Hematopoietic multipotent progenitor cell treated with erythropoietin and hydrocortisone succinate and interleukin-3 and kit ligand, for 4 days (in vitro differentiated cells): ENCODE measurements around the gene SLC7A14.
A peak's percentile ranks its signal among the peaks of the same experiment; 100 is the strongest.

Experiments used
- DNase-seq: peaks from one replicate; pipeline ENCODE4 v3.0.0-alpha.2; 2015

SLC7A14 gene

DNA sequence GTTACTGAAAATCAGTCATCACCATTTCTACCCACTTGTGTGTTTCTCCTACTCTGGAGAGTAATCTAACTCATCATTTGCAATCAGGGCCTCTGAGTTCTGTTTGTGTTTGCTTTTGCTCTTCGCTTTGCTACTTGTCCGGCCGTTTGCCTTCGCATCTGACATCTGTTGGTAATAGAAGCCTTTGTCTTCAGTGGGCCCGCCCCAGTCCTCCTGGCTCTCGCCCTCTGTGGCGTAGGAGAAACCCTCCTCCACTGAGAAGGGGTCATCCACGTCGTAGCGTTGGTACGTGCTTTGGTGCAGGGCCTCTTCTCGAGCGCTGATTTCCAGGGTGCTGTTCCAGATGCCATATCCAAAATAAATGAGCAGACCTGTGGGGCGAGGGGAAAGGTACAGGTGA is 118.9 kb downstream of the SLC7A14 start:
- no peak for DNase-seq

DNA sequence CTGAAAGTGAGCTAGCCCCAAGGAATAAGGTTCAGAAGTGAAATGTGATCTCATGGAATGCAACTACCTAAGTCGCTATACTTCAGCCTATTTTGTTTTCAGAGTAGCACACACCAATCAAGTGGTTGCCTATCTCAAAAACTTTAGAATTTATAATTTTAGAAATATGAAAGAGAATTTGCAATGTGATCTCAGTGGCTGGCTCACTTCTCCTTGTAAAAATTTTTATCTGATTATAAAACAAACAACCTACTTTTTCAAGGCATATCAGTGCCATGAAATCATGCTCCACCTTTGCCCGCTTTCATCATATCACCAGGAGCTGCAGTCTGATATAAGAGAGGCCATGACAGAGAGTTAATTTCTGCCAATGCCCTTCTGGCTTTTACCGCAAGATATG is 119.9 kb downstream of the SLC7A14 start:
- no peak for DNase-seq

DNA sequence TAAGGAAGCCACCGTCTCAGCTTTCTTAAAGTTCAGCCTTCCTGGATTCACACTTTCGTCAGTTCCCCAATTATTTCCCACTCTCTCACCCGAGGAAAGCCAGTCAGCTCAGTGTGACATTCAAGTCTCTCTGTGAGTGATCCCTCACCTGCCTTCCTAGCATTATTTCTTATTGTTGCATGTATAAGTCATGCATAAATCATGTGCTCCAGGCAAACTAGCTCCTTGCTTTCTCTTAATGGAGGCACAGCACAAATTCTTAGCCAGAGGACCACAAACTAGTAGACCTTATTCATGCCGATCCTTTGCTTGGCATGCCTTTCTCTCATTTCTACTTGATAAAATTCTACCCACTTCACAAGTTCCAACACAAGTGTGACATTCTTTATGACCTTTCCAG is 122.9 kb downstream of the SLC7A14 start:
- no peak for DNase-seq

DNA sequence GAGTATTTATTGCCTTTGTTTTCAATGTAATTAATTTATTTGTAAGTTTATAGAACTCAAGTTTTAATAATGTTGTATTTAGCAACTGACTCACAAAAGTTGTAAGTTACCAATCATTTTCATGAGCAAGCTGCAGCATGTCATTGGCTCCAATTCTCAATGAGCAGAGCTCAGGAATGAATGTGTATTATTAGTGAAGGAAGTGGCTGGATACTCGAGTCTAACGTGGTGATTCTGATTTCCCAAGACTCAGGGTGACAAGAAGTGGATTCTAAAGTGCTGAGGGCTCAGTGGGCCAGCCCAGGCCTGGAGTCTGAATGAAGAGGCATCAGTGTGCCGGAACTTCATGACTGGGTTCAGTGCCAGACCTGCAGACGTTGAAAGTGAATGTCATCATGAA is 127.6 kb downstream of the SLC7A14 start:
- no peak for DNase-seq

- no peak for DNase-seq
Measured at GRCh38 chr3:170454509-170454908, 131.4 kb downstream of the SLC7A14 start.

DNA sequence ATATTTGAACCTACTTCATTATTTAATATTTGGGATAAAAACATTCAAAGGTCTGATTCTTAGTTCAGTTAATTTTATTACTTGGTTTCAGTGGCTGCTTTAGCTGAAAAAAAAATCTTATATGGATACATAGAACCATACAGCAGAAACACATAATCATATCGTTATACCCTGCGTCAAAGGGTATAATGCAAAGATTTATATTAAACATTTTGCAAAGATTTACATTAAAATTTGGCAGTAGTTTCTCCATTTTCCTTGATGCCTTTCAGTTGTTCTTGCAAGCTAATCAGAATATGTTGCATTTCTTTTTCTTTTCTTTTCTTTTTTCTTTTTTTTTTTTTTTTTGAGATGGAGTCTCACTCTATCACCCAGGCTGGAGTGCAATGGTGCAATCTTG is 135.8 kb downstream of the SLC7A14 start:
- no peak for DNase-seq

GRCh38 chr3:170448584-170448983 is 137.3 kb downstream of the SLC7A14 start:
- DNase-seq: no peak

DNA sequence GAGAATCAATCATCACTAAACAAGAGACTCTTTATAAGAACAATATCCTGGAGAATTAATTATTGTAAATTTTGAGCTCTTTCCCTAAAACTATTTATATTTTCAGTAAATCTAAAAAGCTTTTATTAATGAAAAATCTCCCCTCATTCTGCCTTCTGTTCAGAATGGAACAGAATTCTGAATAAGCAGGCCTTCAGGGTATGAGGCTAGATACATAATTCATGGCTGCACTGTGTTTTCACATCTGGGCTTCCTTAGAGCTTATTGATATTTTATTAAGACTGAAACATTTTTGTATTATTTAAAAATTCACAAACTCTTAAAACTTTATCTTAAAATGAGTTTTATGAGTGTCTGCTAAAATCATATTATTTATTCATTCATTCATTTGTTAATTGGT is 142.4 kb downstream of the SLC7A14 start:
- no peak for DNase-seq

GRCh38 chr3:170442947-170443346 is 142.9 kb downstream of the SLC7A14 start:
- DNase-seq: no peak

GRCh38 chr3:170441412-170441811 is 144.5 kb downstream of the SLC7A14 start:
- DNase-seq: no peak

GRCh38 chr3:170440344-170440743 is 145.5 kb downstream of the SLC7A14 start:
- no peak for DNase-seq

- no peak for DNase-seq
Measured at GRCh38 chr3:170438836-170439235, 147.0 kb downstream of the SLC7A14 start.

DNA sequence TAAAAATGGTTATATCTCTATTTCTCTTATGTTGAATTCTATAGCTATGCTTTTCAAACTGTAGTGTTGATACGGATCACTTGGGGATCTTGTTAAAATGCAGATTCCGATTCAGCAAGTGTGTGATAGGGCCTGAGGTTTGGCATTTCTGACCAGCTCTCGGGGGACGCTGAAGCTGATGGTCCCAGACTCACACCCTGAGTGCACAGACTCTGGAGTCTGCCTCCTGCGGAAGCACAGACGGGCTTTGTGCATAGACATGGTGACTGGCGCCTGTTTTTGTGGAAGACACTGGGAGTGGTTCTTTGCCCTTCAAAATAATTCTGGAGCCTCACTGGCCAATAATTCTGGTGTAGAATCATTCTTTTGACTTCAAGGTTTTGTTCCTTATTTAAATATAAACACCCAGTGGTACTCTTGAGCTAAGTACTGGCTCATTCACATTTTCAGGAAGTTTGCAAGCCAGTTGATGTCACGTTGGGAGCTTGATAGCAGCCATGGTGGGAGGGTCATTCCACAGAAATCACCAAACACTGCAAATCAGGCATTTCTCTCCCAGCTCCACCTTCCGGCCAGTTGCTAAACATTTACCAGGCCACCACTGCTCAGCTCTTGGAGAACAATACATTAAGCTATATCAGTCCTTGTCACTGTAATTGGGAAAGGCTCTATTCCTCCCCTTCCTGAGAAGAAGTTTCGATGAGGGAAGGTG is 148.0 kb downstream of the SLC7A14 start:
- no peak for DNase-seq

DNA sequence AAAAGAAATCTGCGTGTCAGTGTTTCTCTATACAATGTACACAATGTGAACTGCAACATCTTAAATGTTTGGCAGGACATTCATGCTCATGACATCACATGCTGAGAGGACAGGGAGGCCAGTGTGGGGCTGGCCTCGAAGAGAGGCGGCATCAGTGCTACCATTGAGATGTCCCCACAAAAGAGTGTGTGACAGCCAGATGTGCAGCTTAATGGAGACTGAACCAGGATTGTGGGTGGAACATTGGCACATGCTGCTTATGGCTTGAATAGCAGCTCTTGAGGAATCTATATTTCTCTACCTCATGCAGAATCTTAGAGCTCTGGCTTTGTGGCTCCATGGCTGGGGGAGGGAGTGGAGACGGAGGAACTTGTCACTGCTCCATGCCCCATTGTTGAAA is 148.7 kb downstream of the SLC7A14 start:
- DNase-seq: no peak

GRCh38 chr3:170436697-170437096 is 149.2 kb downstream of the SLC7A14 start:
- DNase-seq: no peak

DNA sequence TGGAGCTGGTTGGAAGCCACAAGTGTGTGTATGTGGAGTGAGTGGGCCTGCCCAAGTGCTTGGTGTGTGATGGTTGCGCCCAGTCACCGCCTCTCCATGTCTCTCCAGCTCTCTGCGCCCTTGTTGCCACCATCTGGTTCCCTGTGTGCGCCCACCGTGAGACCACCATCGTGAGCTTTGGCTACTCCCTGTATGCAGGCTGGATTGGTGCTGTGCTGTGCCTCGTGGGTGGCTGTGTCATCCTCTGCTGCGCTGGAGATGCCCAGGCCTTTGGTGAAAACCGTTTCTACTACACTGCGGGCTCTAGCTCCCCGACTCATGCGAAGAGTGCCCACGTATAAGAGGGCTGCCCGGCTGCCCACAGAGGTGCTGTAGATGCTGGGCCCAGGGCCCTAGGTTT is 153.5 kb downstream of the SLC7A14 start:
- DNase-seq: no peak

DNA sequence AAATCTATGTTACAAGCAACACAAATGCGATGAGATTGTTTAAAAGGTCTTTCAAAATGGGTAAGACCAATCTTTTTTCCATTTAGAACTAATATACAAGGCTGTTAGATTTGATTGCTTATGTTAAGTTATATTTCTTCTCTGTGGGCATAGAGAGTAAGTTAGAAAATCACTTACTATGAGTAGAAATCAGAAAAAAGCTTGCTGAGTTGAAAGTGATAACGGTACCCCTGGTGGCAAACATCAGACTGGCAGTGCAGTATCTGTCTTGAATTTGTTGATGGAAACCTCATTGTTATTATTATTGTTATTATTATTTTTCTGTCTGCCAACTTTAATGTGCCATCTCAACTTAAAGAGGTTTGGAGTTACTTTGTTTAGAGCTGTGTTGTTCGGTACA is 154.8 kb downstream of the SLC7A14 start:
- no peak for DNase-seq

DNA sequence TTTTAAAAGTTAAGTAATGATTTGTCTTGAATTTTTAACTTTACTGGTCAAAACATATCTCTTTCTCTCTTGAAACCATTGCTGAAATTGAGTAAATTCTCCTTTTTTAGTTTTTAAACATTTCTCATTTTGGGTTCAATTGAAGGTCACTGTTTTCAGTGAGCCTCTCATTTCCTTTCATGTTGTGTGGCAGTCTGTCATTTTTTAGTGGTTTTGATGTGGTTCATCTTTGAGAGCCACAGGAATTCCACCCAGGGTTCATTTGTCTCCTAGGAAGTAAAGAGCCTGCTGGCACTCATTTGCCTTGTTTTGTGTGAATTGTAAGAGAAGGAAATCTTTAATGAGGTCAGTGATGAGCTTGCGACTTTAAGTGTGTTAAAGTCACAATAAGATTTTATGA is 156.8 kb downstream of the SLC7A14 start:
- no peak for DNase-seq

DNA sequence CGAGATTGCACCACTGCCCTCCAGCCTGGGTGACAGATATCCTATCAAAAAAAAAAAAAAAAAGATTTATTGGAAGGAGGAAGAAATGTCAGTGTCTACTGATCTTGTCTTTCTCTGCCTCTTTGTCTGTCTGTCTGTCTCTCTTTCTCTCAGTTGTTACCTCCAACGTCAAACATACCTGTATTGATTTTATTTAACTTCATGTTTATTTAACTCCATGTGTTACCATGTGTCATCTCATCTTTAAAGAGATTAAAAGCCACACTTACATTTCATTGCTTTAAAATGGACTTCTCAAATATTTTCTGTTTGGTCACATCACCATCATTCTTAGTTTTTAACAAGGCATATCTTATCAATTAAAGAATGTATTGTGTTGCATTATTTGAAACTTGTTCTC is 157.8 kb downstream of the SLC7A14 start:
- no peak for DNase-seq

- DNase-seq: peak; percentile 46
Measured at GRCh38 chr3:170426240-170426797, 159.6 kb downstream of the SLC7A14 start.

- no peak for DNase-seq
Measured at GRCh38 chr3:170425491-170426239, 160.2 kb downstream of the SLC7A14 start.

GRCh38 chr3:170424879-170425278 is 161.0 kb downstream of the SLC7A14 start:
- no peak for DNase-seq

GRCh38 chr3:170423001-170423615 is 162.8 kb downstream of the SLC7A14 start:
- no peak for DNase-seq

DNA sequence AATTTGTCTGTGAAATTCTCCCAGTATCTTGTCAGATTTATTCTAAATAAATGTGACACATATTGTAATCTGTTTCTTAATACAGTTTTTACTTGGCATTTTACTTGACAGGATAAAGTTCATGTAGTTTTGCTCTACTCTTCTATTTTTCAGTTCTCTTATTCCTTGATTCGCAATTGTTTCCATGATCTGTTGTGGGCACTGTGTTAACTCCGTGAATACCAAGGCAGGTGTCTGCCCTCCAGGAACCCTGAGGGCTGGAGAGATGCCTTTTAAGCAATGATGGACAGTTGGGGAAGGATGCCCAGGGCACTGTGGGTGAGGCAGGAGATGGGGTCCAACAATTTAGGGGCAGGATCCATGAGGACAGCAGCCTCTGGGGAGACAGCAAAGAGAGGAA is 164.1 kb downstream of the SLC7A14 start:
- no peak for DNase-seq
